Peyer's patch (tissue), 4 donors: ENCODE measurements around the gene CRTAC1.

Experiments used
- POLR2A ChIP-seq, 2 donors: fragments of 450-650 bp; IDR thresholded peaks; one replicate each; pipeline ENCODE4 v1.5.1; 2017; ENCODE audit warnings: antibody characterized with exemption in 2 of 2, mild to moderate bottlenecking in 2 of 2, moderate library complexity in 2 of 2
- TF ChIP-seq, protein P1 (sequence below), 6 experiments: fragments of 450-650 bp in 4 of 6; fragments of 200-600 bp in 2 of 6; sonication (generic) in 1 of 6; IDR thresholded peaks; one replicate each; pipeline ENCODE4 v1.5.1; 2017 to 2019; ENCODE audit warnings: antibody characterized with exemption in 6 of 6, mild to moderate bottlenecking in 3 of 6, moderate library complexity in 1 of 6

DNA sequence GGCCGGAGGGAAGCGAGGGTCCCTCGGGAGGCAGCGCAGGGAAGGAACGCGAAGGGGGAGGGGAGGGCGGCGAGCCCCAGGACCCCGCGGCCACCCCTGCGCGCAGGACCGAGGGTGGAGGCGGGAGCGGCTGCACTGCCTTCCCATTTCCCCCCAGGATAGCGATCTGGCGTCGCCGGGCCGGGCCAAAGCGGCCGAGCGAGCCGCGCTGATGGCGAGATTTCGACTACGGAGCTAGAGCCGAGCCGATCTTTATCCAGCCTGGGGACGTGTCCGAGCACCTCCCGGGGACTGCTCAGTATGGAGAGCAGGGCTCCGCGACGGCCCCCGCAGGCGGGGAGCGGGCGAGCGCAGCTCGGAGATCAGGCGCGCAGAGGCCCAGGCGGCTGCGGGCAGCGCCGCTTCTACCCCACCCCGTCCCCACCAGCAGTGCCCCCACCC lies 590 bp upstream of the CRTAC1 start:
- TF ChIP-seq, protein P1, sequence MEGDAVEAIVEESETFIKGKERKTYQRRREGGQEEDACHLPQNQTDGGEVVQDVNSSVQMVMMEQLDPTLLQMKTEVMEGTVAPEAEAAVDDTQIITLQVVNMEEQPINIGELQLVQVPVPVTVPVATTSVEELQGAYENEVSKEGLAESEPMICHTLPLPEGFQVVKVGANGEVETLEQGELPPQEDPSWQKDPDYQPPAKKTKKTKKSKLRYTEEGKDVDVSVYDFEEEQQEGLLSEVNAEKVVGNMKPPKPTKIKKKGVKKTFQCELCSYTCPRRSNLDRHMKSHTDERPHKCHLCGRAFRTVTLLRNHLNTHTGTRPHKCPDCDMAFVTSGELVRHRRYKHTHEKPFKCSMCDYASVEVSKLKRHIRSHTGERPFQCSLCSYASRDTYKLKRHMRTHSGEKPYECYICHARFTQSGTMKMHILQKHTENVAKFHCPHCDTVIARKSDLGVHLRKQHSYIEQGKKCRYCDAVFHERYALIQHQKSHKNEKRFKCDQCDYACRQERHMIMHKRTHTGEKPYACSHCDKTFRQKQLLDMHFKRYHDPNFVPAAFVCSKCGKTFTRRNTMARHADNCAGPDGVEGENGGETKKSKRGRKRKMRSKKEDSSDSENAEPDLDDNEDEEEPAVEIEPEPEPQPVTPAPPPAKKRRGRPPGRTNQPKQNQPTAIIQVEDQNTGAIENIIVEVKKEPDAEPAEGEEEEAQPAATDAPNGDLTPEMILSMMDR (IDR thresholded peaks at IDR 0.05), result no peak
- TF ChIP-seq POLR2A (IDR thresholded peaks at IDR 0.05), result no peak
